ENCODE data around the gene SRP68.

Gene SRP68

GRCh38 chr17:76011951-76012350 is 60.4 kb downstream of the SRP68 start:
- no peak overlapping the region for H3K27ac ChIP-seq (ENCODE audit: low read depth, low read length)
- no peak overlapping the region for H2BK120ac ChIP-seq (ENCODE audit: low read depth, low read length)
- H4K5ac ChIP-seq (ENCODE audit: low read length) = no peak overlapping the region
- no peak overlapping the region for H2BK5ac ChIP-seq (ENCODE audit: low read length)
- no peak overlapping the region for H3K56ac ChIP-seq (ENCODE audit: low read length)
- no CpG with 5 or more reads among the region's 5 CpGs for WGBS (ENCODE audit: extremely low coverage, insufficient coverage, low lambda C conversion rate)
- H3K79me2 ChIP-seq (ENCODE audit: control insufficient read depth, insufficient read depth, low read length) = no peaks in the 10 kb centered on the region
- no peaks in the 10 kb centered on the region for H3K36me3 ChIP-seq (ENCODE audit: control insufficient read depth, insufficient read depth, low read length)
- H2AK5ac ChIP-seq (ENCODE audit: low read length) = no peak overlapping the region
- no peak overlapping the region for H3K18ac ChIP-seq (ENCODE audit: low read length)
- no peak overlapping the region for H3K4ac ChIP-seq (ENCODE audit: low read depth, low read length)
- H3K4me2 ChIP-seq (ENCODE audit: low read length) = no peak overlapping the region
- no peak overlapping the region for H3K4me3 ChIP-seq (ENCODE audit: low read length)
- no peak for DNase-seq
- no peaks in the 10 kb centered on the region for H3K27me3 ChIP-seq (ENCODE audit: insufficient read depth, low read length, poor library complexity)
- H3K4me1 ChIP-seq (ENCODE audit: control insufficient read depth, low read depth, low read length) = no peaks in the 10 kb centered on the region
- no peaks in the 10 kb centered on the region for H3K79me1 ChIP-seq (ENCODE audit: low read length)
- no peak overlapping the region for H2BK15ac ChIP-seq (replicated peaks; ENCODE audit: low read depth)
- H4K8ac ChIP-seq (ENCODE audit: low read depth, low read length) = no peak overlapping the region
- no peak overlapping the region for H3K23ac ChIP-seq (ENCODE audit: low read length)
- H3K9ac ChIP-seq (ENCODE audit: low read length) = no peak overlapping the region

- Histone ChIP-seq H4K5ac (ENCODE audit: low read length) (no peak overlapping the region), H3K23ac (ENCODE audit: low read length) (no peak overlapping the region)
- no peak for DNase-seq
Measured at GRCh38 chr17:76009969-76010661, 62.2 kb downstream of the SRP68 start.

GRCh38 chr17:76009447-76009846 is 62.9 kb downstream of the SRP68 start:
- no peak overlapping the region for H3K4ac ChIP-seq (ENCODE audit: low read depth, low read length)
- H3K27ac ChIP-seq (ENCODE audit: low read depth, low read length) = no peak overlapping the region
- no peak overlapping the region for H3K4me3 ChIP-seq (ENCODE audit: low read length)
- H2BK5ac ChIP-seq (ENCODE audit: low read length) = no peak overlapping the region
- H3K18ac ChIP-seq (ENCODE audit: low read length) = no peak overlapping the region
- H2BK15ac ChIP-seq (replicated peaks; ENCODE audit: low read depth) = no peak overlapping the region
- H3K36me3 ChIP-seq (ENCODE audit: control insufficient read depth, insufficient read depth, low read length) = peaks cover 2% of the 10 kb centered on the region
- H3K23ac ChIP-seq (ENCODE audit: low read length) = no peak overlapping the region
- H3K4me1 ChIP-seq (ENCODE audit: control insufficient read depth, low read depth, low read length) = no peaks in the 10 kb centered on the region
- WGBS (ENCODE audit: extremely low coverage, insufficient coverage, low lambda C conversion rate) = no CpG with 5 or more reads among the region's 20 CpGs
- H4K8ac ChIP-seq (ENCODE audit: low read depth, low read length) = no peak overlapping the region
- H3K79me1 ChIP-seq (ENCODE audit: low read length) = no peaks in the 10 kb centered on the region
- H3K9ac ChIP-seq (ENCODE audit: low read length) = no peak overlapping the region
- H3K56ac ChIP-seq (ENCODE audit: low read length) = no peak overlapping the region
- H3K79me2 ChIP-seq (ENCODE audit: control insufficient read depth, insufficient read depth, low read length) = no peaks in the 10 kb centered on the region
- no peaks in the 10 kb centered on the region for H3K27me3 ChIP-seq (ENCODE audit: insufficient read depth, low read length, poor library complexity)
- H2BK120ac ChIP-seq (ENCODE audit: low read depth, low read length) = no peak overlapping the region
- no peak overlapping the region for H2AK5ac ChIP-seq (ENCODE audit: low read length)
- DNase-seq = no peak
- no peak overlapping the region for H4K5ac ChIP-seq (ENCODE audit: low read length)
- no peak overlapping the region for H3K4me2 ChIP-seq (ENCODE audit: low read length)

More at GRCh38 chr17:76009969-76010661, 62.2 kb downstream of the SRP68 start:
- no peak overlapping the region for H3K18ac ChIP-seq (ENCODE audit: low read length)
- H2BK5ac ChIP-seq (ENCODE audit: low read length) = no peak overlapping the region
- no peak overlapping the region for H3K4me2 ChIP-seq (ENCODE audit: low read length)
- WGBS (ENCODE audit: extremely low coverage, insufficient coverage, low lambda C conversion rate) = no CpG with 5 or more reads among the region's 21 CpGs
- no peak overlapping the region for H2BK15ac ChIP-seq (replicated peaks; ENCODE audit: low read depth)
- H3K4ac ChIP-seq (ENCODE audit: low read depth, low read length) = no peak overlapping the region
- no peak overlapping the region for H4K8ac ChIP-seq (ENCODE audit: low read depth, low read length)
- no peak overlapping the region for H2BK120ac ChIP-seq (ENCODE audit: low read depth, low read length)
- no peak overlapping the region for H3K4me3 ChIP-seq (ENCODE audit: low read length)
- H3K79me1 ChIP-seq (ENCODE audit: low read length) = no peaks in the 10 kb centered on the region
- no peaks in the 10 kb centered on the region for H3K79me2 ChIP-seq (ENCODE audit: control insufficient read depth, insufficient read depth, low read length)
- H3K27ac ChIP-seq (ENCODE audit: low read depth, low read length) = no peak overlapping the region
- no peaks in the 10 kb centered on the region for H3K4me1 ChIP-seq (ENCODE audit: control insufficient read depth, low read depth, low read length)
- H2AK5ac ChIP-seq (ENCODE audit: low read length) = no peak overlapping the region
- H3K9ac ChIP-seq (ENCODE audit: low read length) = no peak overlapping the region
- no peaks in the 10 kb centered on the region for H3K27me3 ChIP-seq (ENCODE audit: insufficient read depth, low read length, poor library complexity)
- no peak overlapping the region for H3K56ac ChIP-seq (ENCODE audit: low read length)
- H3K36me3 ChIP-seq (ENCODE audit: control insufficient read depth, insufficient read depth, low read length) = peaks cover 2% of the 10 kb centered on the region

- no peaks in the 10 kb centered on the region for H3K4me1 ChIP-seq (ENCODE audit: control insufficient read depth, low read depth, low read length)
- no peak overlapping the region for H4K5ac ChIP-seq (ENCODE audit: low read length)
- no peak overlapping the region for H2BK5ac ChIP-seq (ENCODE audit: low read length)
- H2BK120ac ChIP-seq (ENCODE audit: low read depth, low read length) = no peak overlapping the region
- no peak overlapping the region for H3K4ac ChIP-seq (ENCODE audit: low read depth, low read length)
- WGBS (ENCODE audit: extremely low coverage, insufficient coverage, low lambda C conversion rate) = no CpG with 5 or more reads among the region's 56 CpGs
- no peak overlapping the region for H4K8ac ChIP-seq (ENCODE audit: low read depth, low read length)
- DNase-seq = no peak
- no peaks in the 10 kb centered on the region for H3K27me3 ChIP-seq (ENCODE audit: insufficient read depth, low read length, poor library complexity)
- no peaks in the 10 kb centered on the region for H3K79me2 ChIP-seq (ENCODE audit: control insufficient read depth, insufficient read depth, low read length)
- H3K23ac ChIP-seq (ENCODE audit: low read length) = no peak overlapping the region
- no peak overlapping the region for H3K4me3 ChIP-seq (ENCODE audit: low read length)
- no peak overlapping the region for H3K27ac ChIP-seq (ENCODE audit: low read depth, low read length)
- peaks cover 2% of the 10 kb centered on the region for H3K36me3 ChIP-seq (ENCODE audit: control insufficient read depth, insufficient read depth, low read length)
- H3K79me1 ChIP-seq (ENCODE audit: low read length) = no peaks in the 10 kb centered on the region
- no peak overlapping the region for H3K18ac ChIP-seq (ENCODE audit: low read length)
- no peak overlapping the region for H3K56ac ChIP-seq (ENCODE audit: low read length)
- no peak overlapping the region for H2BK15ac ChIP-seq (replicated peaks; ENCODE audit: low read depth)
- no peak overlapping the region for H3K4me2 ChIP-seq (ENCODE audit: low read length)
- no peak overlapping the region for H2AK5ac ChIP-seq (ENCODE audit: low read length)
- H3K9ac ChIP-seq (ENCODE audit: low read length) = no peak overlapping the region
Measured at GRCh38 chr17:76008630-76009425, 63.5 kb downstream of the SRP68 start.

- no peak overlapping the region for H3K56ac ChIP-seq (ENCODE audit: low read length)
- H3K4ac ChIP-seq (ENCODE audit: low read depth, low read length) = no peak overlapping the region
- no peak for DNase-seq
- no peaks in the 10 kb centered on the region for H3K4me1 ChIP-seq (ENCODE audit: control insufficient read depth, low read depth, low read length)
- no peak overlapping the region for H3K23ac ChIP-seq (ENCODE audit: low read length)
- no peak overlapping the region for H2BK5ac ChIP-seq (ENCODE audit: low read length)
- no peak overlapping the region for H3K18ac ChIP-seq (ENCODE audit: low read length)
- WGBS (ENCODE audit: extremely low coverage, insufficient coverage, low lambda C conversion rate) = no CpG with 5 or more reads among the region's 36 CpGs
- no peaks in the 10 kb centered on the region for H3K79me1 ChIP-seq (ENCODE audit: low read length)
- no peak overlapping the region for H3K4me3 ChIP-seq (ENCODE audit: low read length)
- H2AK5ac ChIP-seq (ENCODE audit: low read length) = no peak overlapping the region
- H2BK120ac ChIP-seq (ENCODE audit: low read depth, low read length) = no peak overlapping the region
- no peak overlapping the region for H4K5ac ChIP-seq (ENCODE audit: low read length)
- peaks cover 3% of the 10 kb centered on the region for H3K36me3 ChIP-seq (ENCODE audit: control insufficient read depth, insufficient read depth, low read length)
- no peak overlapping the region for H2BK15ac ChIP-seq (replicated peaks; ENCODE audit: low read depth)
- no peak overlapping the region for H3K9ac ChIP-seq (ENCODE audit: low read length)
- no peaks in the 10 kb centered on the region for H3K27me3 ChIP-seq (ENCODE audit: insufficient read depth, low read length, poor library complexity)
- H4K8ac ChIP-seq (ENCODE audit: low read depth, low read length) = no peak overlapping the region
- H3K79me2 ChIP-seq (ENCODE audit: control insufficient read depth, insufficient read depth, low read length) = no peaks in the 10 kb centered on the region
- H3K27ac ChIP-seq (ENCODE audit: low read depth, low read length) = no peak overlapping the region
- no peak overlapping the region for H3K4me2 ChIP-seq (ENCODE audit: low read length)
Measured at GRCh38 chr17:76008208-76008607, 64.1 kb downstream of the SRP68 start.
